SU-DHL-6 (cell line): ENCODE results near the gene ZNF264.
"Not testable (repeated sequence)": the region's sequence is repeated elsewhere in the genome, so short reads cannot be mapped to it uniquely, and the experiment has no call there.

Source experiments
- CTCF ChIP-seq: fragments of 200-600 bp; sonication (generic); IDR thresholded peaks from one replicate; pipeline ENCODE4 v1.5.1; 2017; ENCODE audit warnings: antibody characterized with exemption, mild to moderate bottlenecking, low read length, moderate library complexity; ENCODE audit not compliant: insufficient read depth, poor library complexity, severe bottlenecking
- EZH2phosphoT487 ChIP-seq: fragments of 200-600 bp; sonication (generic), shearing (Covaris generic); conservative IDR thresholded peaks from 2 replicates; pipeline ENCODE4 v1.6.1; 2018; ENCODE audit warnings: mild to moderate bottlenecking, antibody characterized with exemption, low read length, moderate library complexity, mixed read lengths

GRCh38 chr19:57197874-57198273, 6.6 kb downstream of the ZNF264 start:
- TF ChIP-seq CTCF, EZH2phosphoT487: not testable (repeated sequence)
